Fibroblast of the aortic adventitia (primary cell): Measurements from ENCODE around the gene DUSP1. TPM values are rescaled to one million over a fixed set of nuclear protein-coding genes. Genes with fewer than 3 reads are reported as not detected.

Source experiments
- DNase-seq: peaks from one replicate; pipeline ENCODE4 v3.0.0-alpha.2; 2010; ENCODE audit warnings: low read depth
- H3K4me3 ChIP-seq: 2 replicates; pipeline ENCODE4 v1.5.1; 2011; ENCODE audit warnings: low read depth, mild to moderate bottlenecking, control low read depth, low read length, moderate library complexity
- CTCF ChIP-seq: IDR thresholded peaks from 2 replicates; pipeline ENCODE4 v1.5.1; 2011; ENCODE audit warnings: mild to moderate bottlenecking, low read length, control low read depth, inconsistent platforms; ENCODE audit not compliant: insufficient read depth
- total RNA-seq: library from RNA; depleted of rRNA; stranded (reverse); fragments of >200 nt; gene quantifications from 2 replicates; pipeline ENCODE4 v1.2.3, GENCODE V29; 2012; ENCODE audit warnings: low replicate concordance

DUSP1 gene
- total RNA-seq, 1 donor = 44.1 TPM

- no peak for TF ChIP-seq CTCF
Measured at GRCh38 chr5:172739375-172739774, 31.6 kb downstream of the DUSP1 start.

GRCh38 chr5:172736508-172737135 lies 34.4 kb downstream of the DUSP1 start:
- H3K4me3 ChIP-seq = no peak overlapping the region
- DNase-seq = no peak
- TF ChIP-seq CTCF = no peak

More at GRCh38 chr5:172739375-172739774, 31.6 kb downstream of the DUSP1 start:
- no peak for DNase-seq
- no peak overlapping the region for H3K4me3 ChIP-seq

GRCh38 chr5:172735141-172735831 lies 35.7 kb downstream of the DUSP1 start:
- H3K4me3 ChIP-seq = no peak overlapping the region
- no peak for DNase-seq

GRCh38 chr5:172733974-172734346 lies 37.0 kb downstream of the DUSP1 start:
- H3K4me3 ChIP-seq = no peak overlapping the region
- TF ChIP-seq CTCF = no peak
- DNase-seq = no peak

More at GRCh38 chr5:172735141-172735831, 35.7 kb downstream of the DUSP1 start:
- TF ChIP-seq CTCF = no peak

- DNase-seq = peak; percentile 98
- no peak overlapping the region for H3K4me3 ChIP-seq
- TF ChIP-seq CTCF = peak; percentile 23
Measured at GRCh38 chr5:172733131-172733973, 37.6 kb downstream of the DUSP1 start.

GRCh38 chr5:172732201-172732865 lies 38.7 kb downstream of the DUSP1 start:
- H3K4me3 ChIP-seq = no peak overlapping the region
- DNase-seq = no peak
- no peak for TF ChIP-seq CTCF
